ENCODE results near the gene WBP11. TPM values are rescaled to one million over a fixed set of nuclear protein-coding genes. Genes with fewer than 3 reads are reported as not detected.

WBP11 gene
- total and polyA plus RNA-seq, 9 of the 15 experiments (the other 6 are each of a cell fraction or from before 2014, with no cell fraction given), result 7.7 to 60.8 (median 24.6) TPM

- TF ChIP-seq FOXO4 (CRISPR knock-in tag; IDR thresholded peaks at IDR 0.05) (no peak), MYBL2 (IDR thresholded peaks at IDR 0.05; ENCODE audit: low read depth) (no peak), MYBL2 (CRISPR knock-in tag; IDR thresholded peaks at IDR 0.05; ENCODE audit: borderline replicate concordance) (no peak), NCOR1 (IDR thresholded peaks at IDR 0.05) (peak; percentile 77), TCF3 (CRISPR knock-in tag; IDR thresholded peaks at IDR 0.05) (peak; percentile 68), ZC3H4 (CRISPR knock-in tag; IDR thresholded peaks at IDR 0.05; ENCODE audit: borderline replicate concordance) (no peak), FOXK1 (CRISPR knock-in tag; IDR thresholded peaks at IDR 0.05; ENCODE audit: borderline replicate concordance) (no peak), PHF8 (IDR thresholded peaks at IDR 0.05; ENCODE audit: borderline replicate concordance, low read length) (no peak), SOX6 (IDR thresholded peaks at IDR 0.05) (peak; percentile 47; the same call in 1 of the 2 replicates), ZBTB43 (CRISPR knock-in tag; IDR thresholded peaks at IDR 0.05) (no peak), RBM17 (IDR thresholded peaks at IDR 0.05; ENCODE audit: borderline replicate concordance, low read depth, low read length) (no peak), HDAC6 (IDR thresholded peaks at IDR 0.05; ENCODE audit: low read depth, low read length) (no peak), PHB2 (IDR thresholded peaks at IDR 0.05; ENCODE audit: low read depth) (no peak), NFRKB (IDR thresholded peaks at IDR 0.05; ENCODE audit: low read depth) (no peak), CEBPB (tag; IDR thresholded peaks at IDR 0.05) (no peak), NR3C1 (CRISPR knock-in tag; IDR thresholded peaks at IDR 0.05) (no peak), KLF10 (CRISPR knock-in tag; IDR thresholded peaks at IDR 0.05) (no peak), RFX1 (IDR thresholded peaks at IDR 0.05) (no peak), GTF2E2 (tag; IDR thresholded peaks at IDR 0.05) (no peak), SMAD4 (CRISPR knock-in tag; conservative IDR thresholded peaks at IDR 0.05) (peak; percentile 82), CXXC5 (CRISPR knock-in tag; IDR thresholded peaks at IDR 0.05) (peak; percentile 80), ZNF124 (CRISPR knock-in tag; IDR thresholded peaks at IDR 0.05) (no peak), TAL1 (IDR thresholded peaks at IDR 0.05) (peak; percentile 71), EHMT2 (IDR thresholded peaks at IDR 0.05) (0 out of 2 replicates have a peak, but pooled peaks have one; percentile 15), BCLAF1 (IDR thresholded peaks at IDR 0.05; ENCODE audit: borderline replicate concordance in 1 of 2, control insufficient read depth in 1 of 2, low read depth in 2 of 2, low read length in 1 of 2) (no peak), NBN (IDR thresholded peaks at IDR 0.05; ENCODE audit: low read depth) (no peak), ZNF282 (CRISPR knock-in tag; IDR thresholded peaks at IDR 0.05) (no peak), NCOA6 (IDR thresholded peaks at IDR 0.05) (no peak)
Measured at GRCh38 chr12:14843425-14843887, 40.2 kb upstream of the WBP11 start, which contains the start of gene ART4 (continued).
